Measurements from ENCODE around the gene SIX5.

The SIX5 gene

GRCh38 chr19:45747513-45747912, 21.5 kb downstream of the SIX5 start:
- TF ChIP-seq HOXC10 (CRISPR knock-in tag; IDR thresholded peaks at IDR 0.05) (no peak), ZNF600 (tag by site-specific recombination; IDR thresholded peaks at IDR 0.05) (no peak), ZNF202 (tag by site-specific recombination; IDR thresholded peaks at IDR 0.05; ENCODE audit: borderline replicate concordance) (no peak), ZFP37 (tag by site-specific recombination; IDR thresholded peaks at IDR 0.05) (no peak), ZNF112 (tag by site-specific recombination; IDR thresholded peaks at IDR 0.05) (no peak), ZNF658 (tag by site-specific recombination; IDR thresholded peaks at IDR 0.05) (no peak), ZNF837 (tag by site-specific recombination; IDR thresholded peaks at IDR 0.05) (no peak)
- TF ChIP-seq, protein P1, sequence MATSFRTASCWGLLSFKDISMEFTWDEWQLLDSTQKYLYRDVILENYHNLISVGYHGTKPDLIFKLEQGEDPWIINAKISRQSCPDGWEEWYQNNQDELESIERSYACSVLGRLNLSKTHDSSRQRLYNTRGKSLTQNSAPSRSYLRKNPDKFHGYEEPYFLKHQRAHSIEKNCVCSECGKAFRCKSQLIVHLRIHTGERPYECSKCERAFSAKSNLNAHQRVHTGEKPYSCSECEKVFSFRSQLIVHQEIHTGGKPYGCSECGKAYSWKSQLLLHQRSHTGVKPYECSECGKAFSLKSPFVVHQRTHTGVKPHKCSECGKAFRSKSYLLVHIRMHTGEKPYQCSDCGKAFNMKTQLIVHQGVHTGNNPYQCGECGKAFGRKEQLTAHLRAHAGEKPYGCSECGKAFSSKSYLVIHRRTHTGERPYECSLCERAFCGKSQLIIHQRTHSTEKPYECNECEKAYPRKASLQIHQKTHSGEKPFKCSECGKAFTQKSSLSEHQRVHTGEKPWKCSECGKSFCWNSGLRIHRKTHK (tag by site-specific recombination; IDR thresholded peaks at IDR 0.05) = no peak
- no peaks in the 10 kb centered on the region for H3K9me3 ChIP-seq (ENCODE audit: control insufficient read depth, insufficient read depth, low read depth, low read length)
- no peaks in the 10 kb centered on the region for H3K4me1 ChIP-seq (ENCODE audit: control insufficient read depth, insufficient read depth, low read length)
- no peaks in the 10 kb centered on the region for H3K36me3 ChIP-seq (ENCODE audit: control insufficient read depth in 2 of 2, insufficient read depth in 1 of 2, low read length in 2 of 2)
- POLR2A ChIA-PET = no interaction called here
- H3K4me3 ChIP-seq (ENCODE audit: low read depth, low read length) = no peak overlapping the region
- H3K27ac ChIP-seq (ENCODE audit: extremely low read depth, low read depth, low read length) = no peak overlapping the region
- CTCF ChIA-PET = no interaction called here

DNA sequence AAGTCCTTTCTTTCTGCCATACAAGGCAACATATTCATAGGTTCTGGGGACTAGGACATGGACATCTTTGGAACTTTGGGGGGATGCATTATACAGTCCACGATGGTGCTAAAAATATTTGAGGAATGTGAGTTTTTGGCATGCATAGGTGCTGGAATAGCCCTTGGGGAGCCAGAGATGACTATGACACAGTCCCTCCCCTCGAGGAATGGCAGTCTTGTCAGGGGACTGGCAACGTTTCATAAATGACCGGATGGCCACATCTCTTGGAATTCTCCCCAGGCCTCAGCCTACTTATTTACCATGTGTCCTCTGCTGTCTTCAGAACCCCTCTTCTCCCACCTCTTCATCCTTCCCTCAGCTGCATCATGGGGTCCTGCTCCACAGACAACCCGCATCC, 22.2 kb downstream of the SIX5 start:
- ChIA-PET POLR2A (no interaction called here), CTCF (no interaction called here)
- H3K9me3 ChIP-seq (ENCODE audit: control insufficient read depth, insufficient read depth, low read depth, low read length) = no peaks in the 10 kb centered on the region
- H3K36me3 ChIP-seq (ENCODE audit: control insufficient read depth in 2 of 2, insufficient read depth in 1 of 2, low read length in 2 of 2) = no peaks in the 10 kb centered on the region
- H3K4me1 ChIP-seq (ENCODE audit: control insufficient read depth, insufficient read depth, low read length) = no peaks in the 10 kb centered on the region
- H3K4me3 ChIP-seq (ENCODE audit: low read depth, low read length) = no peak overlapping the region
- no peak overlapping the region for H3K27ac ChIP-seq (ENCODE audit: extremely low read depth, low read depth, low read length)
- no peak for TF ChIP-seq ZFP37 (tag by site-specific recombination; IDR thresholded peaks at IDR 0.05)
- TF ChIP-seq ZNF239 (tag by site-specific recombination; IDR thresholded peaks at IDR 0.05) = no peak
- no peak for TF ChIP-seq ZNF571 (tag by site-specific recombination; IDR thresholded peaks at IDR 0.05)
- TF ChIP-seq ZNF660 (tag by site-specific recombination; IDR thresholded peaks at IDR 0.05) = no peak
- TF ChIP-seq ZNF560 (tag by site-specific recombination; IDR thresholded peaks at IDR 0.05; ENCODE audit: borderline replicate concordance) = no peak
- no peak for TF ChIP-seq ZBTB17 (tag by site-specific recombination; IDR thresholded peaks at IDR 0.05)
- TF ChIP-seq, protein P2, sequence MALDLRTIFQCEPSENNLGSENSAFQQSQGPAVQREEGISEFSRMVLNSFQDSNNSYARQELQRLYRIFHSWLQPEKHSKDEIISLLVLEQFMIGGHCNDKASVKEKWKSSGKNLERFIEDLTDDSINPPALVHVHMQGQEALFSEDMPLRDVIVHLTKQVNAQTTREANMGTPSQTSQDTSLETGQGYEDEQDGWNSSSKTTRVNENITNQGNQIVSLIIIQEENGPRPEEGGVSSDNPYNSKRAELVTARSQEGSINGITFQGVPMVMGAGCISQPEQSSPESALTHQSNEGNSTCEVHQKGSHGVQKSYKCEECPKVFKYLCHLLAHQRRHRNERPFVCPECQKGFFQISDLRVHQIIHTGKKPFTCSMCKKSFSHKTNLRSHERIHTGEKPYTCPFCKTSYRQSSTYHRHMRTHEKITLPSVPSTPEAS (tag by site-specific recombination; IDR thresholded peaks at IDR 0.05) = no peak
- TF ChIP-seq ZNF670 (tag by site-specific recombination; IDR thresholded peaks at IDR 0.05; ENCODE audit: low read depth) = no peak
- TF ChIP-seq GLI4 (tag by site-specific recombination; IDR thresholded peaks at IDR 0.05) = no peak
- TF ChIP-seq ZNF473 (tag by site-specific recombination; IDR thresholded peaks at IDR 0.05) = no peak
- TF ChIP-seq ZBTB21 (tag by site-specific recombination; IDR thresholded peaks at IDR 0.05) = no peak
- TF ChIP-seq, protein P3, sequence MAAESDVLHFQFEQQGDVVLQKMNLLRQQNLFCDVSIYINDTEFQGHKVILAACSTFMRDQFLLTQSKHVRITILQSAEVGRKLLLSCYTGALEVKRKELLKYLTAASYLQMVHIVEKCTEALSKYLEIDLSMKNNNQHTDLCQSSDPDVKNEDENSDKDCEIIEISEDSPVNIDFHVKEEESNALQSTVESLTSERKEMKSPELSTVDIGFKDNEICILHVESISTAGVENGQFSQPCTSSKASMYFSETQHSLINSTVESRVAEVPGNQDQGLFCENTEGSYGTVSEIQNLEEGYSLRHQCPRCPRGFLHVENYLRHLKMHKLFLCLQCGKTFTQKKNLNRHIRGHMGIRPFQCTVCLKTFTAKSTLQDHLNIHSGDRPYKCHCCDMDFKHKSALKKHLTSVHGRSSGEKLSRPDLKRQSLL (tag by site-specific recombination; IDR thresholded peaks at IDR 0.05) = no peak
- no peak for TF ChIP-seq INSM2 (tag by site-specific recombination; IDR thresholded peaks at IDR 0.05)
- no peak for TF ChIP-seq PRDM10 (tag by site-specific recombination; IDR thresholded peaks at IDR 0.05)
- no peak for TF ChIP-seq ZNF843 (tag by site-specific recombination; IDR thresholded peaks at IDR 0.05)
- no peak for TF ChIP-seq PRDM1 (tag by site-specific recombination; IDR thresholded peaks at IDR 0.05)
- no peak for TF ChIP-seq ZNF692 (tag by site-specific recombination; IDR thresholded peaks at IDR 0.05)
- no peak for TF ChIP-seq ZNF324 (tag by site-specific recombination; IDR thresholded peaks at IDR 0.05)
